GM12878 (cell line): ENCODE results near the gene USP9X. TPM values are rescaled to one million over a fixed set of nuclear protein-coding genes. Genes with fewer than 3 reads are reported as not detected.
A peak's percentile ranks its signal among the peaks of the same experiment; 100 is the strongest.

Experiments used
- ASH2L ChIP-seq: fragments of 300-600, 200-600 bp; sonication (generic); IDR thresholded peaks from 2 replicates; pipeline ENCODE4 v1.6.1; 2017; ENCODE audit warnings: low read depth, mild to moderate bottlenecking, borderline replicate concordance
- ATF3 ChIP-seq: IDR thresholded peaks from 2 replicates; pipeline ENCODE4 v1.6.1; 2011; ENCODE audit warnings: low read depth, mild to moderate bottlenecking, low read length, moderate library complexity, borderline replicate concordance; ENCODE audit errors: extremely low read depth
- BCL11A ChIP-seq: IDR thresholded peaks from 2 replicates; pipeline ENCODE4 v1.6.1; 2011; ENCODE audit warnings: low read depth, low read length
- BCLAF1 ChIP-seq: fragments of 450-650 bp; IDR thresholded peaks from 2 replicates; pipeline ENCODE4 v1.6.1; 2017; ENCODE audit warnings: antibody characterized with exemption, mild to moderate bottlenecking, moderate library complexity
- BMI1 ChIP-seq: fragments of 450-650 bp; IDR thresholded peaks from 2 replicates; pipeline ENCODE4 v1.6.1; 2016; ENCODE audit warnings: mild to moderate bottlenecking, moderate library complexity, borderline replicate concordance
- CUX1 ChIP-seq: IDR thresholded peaks from 2 replicates; pipeline ENCODE4 v1.6.1; 2012; ENCODE audit warnings: improper control_type of control experiment, low read depth, low read length; ENCODE audit not compliant: insufficient replicate concordance
- EGR1 ChIP-seq, 2 experiments: IDR thresholded peaks; 1 replicate in 1 of 2; 2 replicates in 1 of 2; pipeline ENCODE4 v1.6.1; 2011 to 2012; ENCODE audit warnings: low read depth in 2 of 2, low read length in 2 of 2, borderline replicate concordance in 1 of 2, mild to moderate bottlenecking in 1 of 2, moderate library complexity in 1 of 2
- HDGF ChIP-seq: fragments of 450-650 bp; IDR thresholded peaks from 2 replicates; pipeline ENCODE4 v1.6.1; 2016; ENCODE audit warnings: antibody characterized with exemption
- IKZF2 ChIP-seq, 2 experiments: fragments of 450-650 bp; IDR thresholded peaks; 2 replicates each; pipeline ENCODE4 v1.6.1; 2017; ENCODE audit warnings: mild to moderate bottlenecking in 2 of 2, moderate library complexity in 2 of 2
- KDM1A ChIP-seq: fragments of 200-600 bp; sonication (generic); IDR thresholded peaks from 2 replicates; pipeline ENCODE4 v1.6.1; 2016; ENCODE audit warnings: borderline replicate concordance
- KLF5 ChIP-seq: fragments of 450-650 bp; IDR thresholded peaks from 2 replicates; pipeline ENCODE4 v1.6.1; 2014; ENCODE audit warnings: mild to moderate bottlenecking; ENCODE audit not compliant: partially characterized antibody
- NFXL1 ChIP-seq: fragments of 450-650 bp; IDR thresholded peaks from 2 replicates; pipeline ENCODE4 v1.6.1; 2017; ENCODE audit warnings: antibody characterized with exemption, mild to moderate bottlenecking, borderline replicate concordance
- NFYA ChIP-seq: IDR thresholded peaks from 2 replicates; pipeline ENCODE4 v1.6.1; 2011; ENCODE audit warnings: low read depth, mild to moderate bottlenecking, low read length, improper control_type of control experiment, borderline replicate concordance
- POLR2A ChIP-seq: IDR thresholded peaks from 2 replicates; pipeline ENCODE4 v1.6.1; 2011; ENCODE audit warnings: low read depth, mild to moderate bottlenecking, low read length
- POLR2AphosphoS2 ChIP-seq: IDR thresholded peaks from 2 replicates; pipeline ENCODE4 v1.6.1; 2011; ENCODE audit warnings: low read depth, mild to moderate bottlenecking, low read length, improper control_type of control experiment, moderate library complexity
- POLR2AphosphoS5 ChIP-seq: IDR thresholded peaks from 2 replicates; pipeline ENCODE4 v1.6.1; 2011; ENCODE audit warnings: mild to moderate bottlenecking, low read length, inconsistent platforms
- POU2F2 ChIP-seq: IDR thresholded peaks from 3 replicates; pipeline ENCODE4 v1.6.1; 2011; ENCODE audit warnings: low read depth, mild to moderate bottlenecking, low read length, borderline replicate concordance
- RAD51 ChIP-seq: fragments of 450-650 bp; IDR thresholded peaks from 2 replicates; pipeline ENCODE4 v1.6.1; 2016; ENCODE audit warnings: moderate library complexity, mild to moderate bottlenecking, inconsistent platforms
- TCF3 ChIP-seq: IDR thresholded peaks from 2 replicates; pipeline ENCODE4 v1.6.1; 2012; ENCODE audit warnings: low read depth, mild to moderate bottlenecking, low read length, borderline replicate concordance; ENCODE audit not compliant: insufficient read depth
- USF1 ChIP-seq: IDR thresholded peaks from 2 replicates; pipeline ENCODE4 v1.6.1; 2011; ENCODE audit warnings: borderline replicate concordance, low read depth, mild to moderate bottlenecking, moderate library complexity, mixed read lengths, low read length; ENCODE audit not compliant: insufficient read depth; ENCODE audit errors: extremely low read length
- YBX1 ChIP-seq: fragments of 450-650 bp; IDR thresholded peaks from 2 replicates; pipeline ENCODE4 v1.6.1; 2016; ENCODE audit warnings: antibody characterized with exemption
- YY1 ChIP-seq: IDR thresholded peaks from 2 replicates; pipeline ENCODE4 v1.6.1; 2011; ENCODE audit warnings: low read depth, mild to moderate bottlenecking, low read length
- ZNF217 ChIP-seq: fragments of 450-650 bp; IDR thresholded peaks from 2 replicates; pipeline ENCODE4 v1.6.1; 2017; ENCODE audit warnings: antibody characterized with exemption, mild to moderate bottlenecking
- polyA plus RNA-seq, 11 experiments: library from polyadenylated mRNA; depleted of rRNA in 4 of 11; unstranded in 6 of 11; stranded (reverse) in 5 of 11; fragments of >200 nt; fragmentation: Nextera tagmentation in 4 of 11; fragmentation: Illumina TruSeq in 1 of 11; extraction: Ambion mirVana in 4 of 11; extraction: Trizol in 1 of 11; gene quantifications; 1 replicate in 1 of 11; 2 replicates in 10 of 11; pipeline versions ENCODE4 v1.2.1 to v1.2.3, GENCODE V29; 2011 to 2016; ENCODE audit warnings: inconsistent platforms in 2 of 11, missing spikeins in 2 of 11, low read depth in 1 of 11
- total RNA-seq, 4 experiments: library from RNA; depleted of rRNA in 3 of 4; stranded (reverse); fragments of >200 nt in 3 of 4; fragmentation: Illumina TruSeq in 1 of 4; extraction: Trizol in 1 of 4; gene quantifications; 2 replicates each; pipeline versions ENCODE4 v1.2.1 to v1.2.3, GENCODE V29; 2013 to 2021

USP9X gene
- total and polyA plus RNA-seq, 10 of the 15 experiments (the other 5 are each of a cell fraction or from before 2014, with no cell fraction given): 9.3 to 61.6 (median 31.7) TPM

- TF ChIP-seq NFYA (no peak), BCLAF1 (no peak), IKZF2 (IDR thresholded peaks at IDR 0.05) (peak; percentile 95 to 96), ATF3 (no peak), BMI1 (peak; percentile 60; the same call in 1 of the 2 replicates), POLR2AphosphoS2 (no peak), YY1 (no peak), CUX1 (no peak), POU2F2 (peak; percentile 48; the same call in 1 of the 3 replicates), KLF5 (no peak), ZNF217 (peak; percentile 57; the same call in 1 of the 2 replicates), KDM1A (no peak), EGR1 (IDR thresholded peaks at IDR 0.05; ENCODE audit: borderline replicate concordance in 1 of 2, low read depth in 2 of 2, low read length in 2 of 2) (no peak), NFXL1 (no peak), POLR2A (no peak), YBX1 (no peak), BCL11A (peak; percentile 81), HDGF (no peak), TCF3 (no peak), USF1 (no peak), RAD51 (peak; percentile 59; the same call in 1 of the 2 replicates), POLR2AphosphoS5 (no peak), ASH2L (no peak)
Observed at GRCh38 chrX:41236629-41237028, 151.4 kb downstream of the USP9X start (continued).
